ENCODE data around the gene LASP1.

- TF ChIP-seq YY1 (IDR thresholded peaks at IDR 0.05; ENCODE audit: low read depth, low read length) (no peak), JUND (IDR thresholded peaks at IDR 0.05; ENCODE audit: low read length) (no peak), CHD2 (IDR thresholded peaks at IDR 0.05; ENCODE audit: low read length) (no peak)
These were observed 29.6 kb downstream of the LASP1 start for GRCh38 chr17:38899421-38899820.

Data from H1 (cell line).